ENCODE measurements around the gene FAM83D.

DNA sequence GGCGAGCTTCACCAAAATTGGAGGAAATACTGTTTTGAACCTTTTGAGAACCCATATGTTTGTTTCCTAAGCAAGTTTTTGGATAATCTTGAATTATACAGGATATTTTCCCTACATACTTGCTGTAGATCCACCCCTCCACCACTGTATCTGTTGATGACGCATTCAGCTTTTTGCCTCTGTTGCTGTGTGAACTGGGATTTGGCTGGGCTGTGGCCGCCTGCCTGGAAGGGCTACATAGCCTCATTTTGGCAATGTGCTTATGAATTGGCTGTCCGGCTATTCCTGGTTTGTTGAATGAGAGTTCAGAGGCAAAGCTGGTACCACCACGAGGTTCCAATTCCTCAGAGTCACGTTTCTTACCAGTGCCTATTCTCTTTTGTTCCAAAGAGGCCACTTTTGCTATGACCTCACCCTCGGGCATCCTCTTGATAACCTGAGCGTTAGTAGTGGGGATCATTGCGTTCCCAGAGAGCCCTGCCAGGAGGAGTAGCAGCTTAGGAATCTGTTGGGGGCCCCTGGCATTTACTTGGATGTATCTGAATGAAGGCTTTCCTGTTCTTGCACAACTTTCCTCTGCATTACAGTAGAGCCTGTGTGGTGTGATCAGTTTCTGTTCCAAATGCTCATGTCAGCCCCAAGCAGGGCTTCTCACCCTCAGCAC, 6.4 kb downstream of the FAM83D start:
- TF ChIP-seq CTCF (IDR thresholded peaks at IDR 0.05) (no peak), EP300 (IDR thresholded peaks at IDR 0.05) (no peak), POLR2A (IDR thresholded peaks at IDR 0.05) (no peak)
